HS-27A (cell line): ENCODE results near the gene RCOR1.

Experiments
- DNase-seq: peaks from one replicate; pipeline ENCODE4 v3.0.0-alpha.2; 2012; ENCODE audit warnings: low read depth, missing footprints

The RCOR1 gene

DNA sequence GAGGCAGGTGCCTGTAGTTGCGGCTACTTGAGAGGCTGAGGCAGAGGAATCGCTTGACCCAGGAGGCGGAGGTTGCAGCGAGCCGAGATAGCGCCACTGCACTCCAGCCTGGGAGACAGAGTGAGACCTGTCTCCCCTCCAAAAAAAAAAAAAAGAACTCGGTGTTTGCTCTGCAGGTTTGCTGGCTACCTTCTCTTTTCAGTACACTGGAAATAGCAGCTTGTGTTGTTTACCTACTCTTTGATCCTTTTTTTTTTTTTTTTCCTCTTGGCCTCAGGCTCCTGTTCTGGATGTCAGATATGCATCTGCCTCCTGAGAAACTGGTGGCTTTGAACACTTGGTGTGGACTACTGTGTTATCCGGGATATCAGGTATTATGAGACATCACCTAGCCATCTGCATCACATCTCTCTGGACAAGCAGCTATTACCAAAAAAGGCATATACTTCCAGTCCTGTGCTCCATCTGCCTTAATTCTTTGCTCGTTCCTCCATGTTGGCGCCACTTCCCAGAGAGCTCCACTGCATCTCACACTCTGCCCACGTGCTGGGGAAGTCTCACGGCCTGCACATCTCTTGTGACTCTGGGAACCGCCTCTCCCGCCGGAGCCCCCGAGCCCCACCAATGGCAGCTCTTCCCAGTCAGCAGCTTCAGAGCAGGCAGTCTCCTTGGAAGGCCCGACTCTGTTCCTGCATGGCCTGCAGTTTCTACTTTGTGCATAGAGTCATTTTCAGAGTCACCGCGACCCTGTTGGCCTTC, 133.9 kb downstream of the RCOR1 start:
- no peak for DNase-seq

GRCh38 chr14:102727336-102728095, 135.1 kb downstream of the RCOR1 start:
- DNase-seq, result no peak

- no peak for DNase-seq
Observed at GRCh38 chr14:102728501-102728900, 136.1 kb downstream of the RCOR1 start.

DNA sequence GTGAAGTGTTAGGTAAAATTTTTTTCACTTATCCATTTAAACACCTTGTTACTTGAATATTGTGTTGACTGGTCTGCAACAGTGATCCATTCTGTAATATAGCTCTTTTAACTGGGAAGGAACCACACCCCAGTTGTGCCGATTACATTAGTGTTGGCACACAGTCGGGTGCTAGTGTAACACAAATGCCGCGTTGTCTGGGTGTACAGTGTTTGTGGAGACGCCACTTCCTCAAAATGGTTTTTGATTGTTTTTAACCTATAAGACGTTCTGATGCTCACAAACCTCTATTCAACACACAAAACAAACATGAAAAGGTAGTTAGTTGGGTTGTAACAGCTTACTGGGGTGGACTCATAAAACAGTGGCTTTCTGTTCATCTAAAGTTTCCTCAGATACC, 136.8 kb downstream of the RCOR1 start:
- no peak for DNase-seq

DNA sequence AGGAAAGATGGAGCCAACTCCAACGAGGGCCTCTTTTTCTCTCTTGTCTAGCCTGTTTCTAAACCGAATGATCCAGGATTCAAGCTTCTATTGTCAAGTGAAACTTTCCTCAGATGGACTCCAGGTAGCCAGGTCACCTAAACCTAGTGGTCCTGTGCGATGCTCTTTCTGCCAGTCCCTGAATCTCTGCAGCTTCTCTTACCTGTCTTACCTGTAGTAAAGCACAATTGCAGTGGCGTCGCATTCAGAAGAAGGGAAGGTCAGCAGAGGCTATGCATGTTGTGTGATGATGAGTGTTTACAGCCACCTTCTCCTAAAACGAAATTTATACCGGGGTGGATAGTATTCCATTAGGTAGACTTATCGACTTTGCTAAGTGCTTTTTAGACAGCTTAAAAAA, 137.4 kb downstream of the RCOR1 start:
- DNase-seq, result no peak

GRCh38 chr14:102731101-102731870, 138.8 kb downstream of the RCOR1 start:
- DNase-seq, result no peak

GRCh38 chr14:102731871-102732800, 139.7 kb downstream of the RCOR1 start:
- no peak for DNase-seq

DNA sequence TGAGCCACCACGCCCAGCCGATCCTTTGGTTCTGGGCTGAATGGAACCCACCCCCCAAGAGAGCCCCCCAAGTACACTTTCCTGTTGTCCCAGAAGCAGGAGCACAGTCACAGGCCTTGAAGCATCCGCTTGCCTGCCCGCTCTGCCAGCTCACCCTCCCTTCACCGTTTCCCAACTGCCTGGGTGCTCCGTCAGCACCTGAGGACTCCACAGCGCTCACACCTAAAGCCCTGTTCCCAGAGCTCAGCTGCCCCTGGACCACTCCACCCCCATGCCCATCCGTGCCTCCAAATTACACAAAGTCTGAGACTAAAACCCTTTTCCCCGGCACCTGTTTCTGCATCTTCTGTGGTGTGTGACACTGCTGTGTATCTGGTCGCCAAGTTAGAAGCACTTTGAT, 140.5 kb downstream of the RCOR1 start:
- DNase-seq, result no peak

- DNase-seq, result no peak
Observed at GRCh38 chr14:102733326-102733725, 140.9 kb downstream of the RCOR1 start.

- no peak for DNase-seq
Observed at GRCh38 chr14:102734436-102734835, 142.0 kb downstream of the RCOR1 start.

- DNase-seq, result no peak
Observed at GRCh38 chr14:102736956-102737355, 144.5 kb downstream of the RCOR1 start.

DNA sequence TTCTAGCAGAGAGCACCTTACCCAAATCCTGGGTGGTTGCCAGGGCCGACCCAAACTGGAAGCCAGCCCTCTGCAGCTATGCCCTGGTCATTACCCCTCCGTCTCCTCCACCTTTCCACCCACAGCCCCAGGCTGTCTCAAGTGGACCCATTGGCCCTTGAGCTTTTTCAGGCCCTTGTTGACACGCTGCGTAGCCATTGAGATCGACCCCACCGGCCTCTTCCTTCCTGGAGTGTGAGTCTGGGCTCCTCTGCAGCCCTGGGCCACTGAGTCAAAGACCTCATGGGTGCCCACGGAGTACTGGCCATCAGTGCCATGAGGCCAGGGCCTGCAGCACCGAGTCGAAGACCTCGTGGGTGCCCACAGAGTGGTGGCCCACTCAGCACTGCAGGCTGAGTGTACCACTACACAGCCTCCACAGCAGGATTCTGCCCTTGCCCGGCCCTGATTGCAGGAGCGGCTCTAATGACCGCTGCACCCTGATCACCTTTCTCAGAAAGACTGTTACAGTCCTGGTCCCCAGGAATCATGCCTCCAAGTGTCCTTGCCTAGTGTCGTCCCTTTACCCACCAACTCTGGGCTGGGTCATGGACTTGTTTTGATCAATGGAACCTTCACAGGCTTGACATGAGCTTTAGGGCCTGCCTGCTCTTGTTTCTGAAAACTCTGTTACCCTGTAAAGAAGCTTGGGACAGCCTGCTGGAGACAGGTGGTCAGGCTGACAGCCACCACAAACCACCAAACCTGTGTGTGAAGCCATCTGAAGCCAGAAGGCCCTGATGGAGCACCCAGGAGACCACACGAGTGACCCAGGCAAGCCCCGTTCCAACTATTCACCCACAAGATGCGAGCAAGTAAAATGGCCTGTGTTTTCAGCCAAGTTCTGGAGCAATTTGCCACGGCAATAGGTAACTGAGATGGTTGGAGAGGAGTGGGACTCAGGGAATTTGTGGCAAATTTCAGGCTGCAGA, 145.2 kb downstream of the RCOR1 start:
- no peak for DNase-seq

DNA sequence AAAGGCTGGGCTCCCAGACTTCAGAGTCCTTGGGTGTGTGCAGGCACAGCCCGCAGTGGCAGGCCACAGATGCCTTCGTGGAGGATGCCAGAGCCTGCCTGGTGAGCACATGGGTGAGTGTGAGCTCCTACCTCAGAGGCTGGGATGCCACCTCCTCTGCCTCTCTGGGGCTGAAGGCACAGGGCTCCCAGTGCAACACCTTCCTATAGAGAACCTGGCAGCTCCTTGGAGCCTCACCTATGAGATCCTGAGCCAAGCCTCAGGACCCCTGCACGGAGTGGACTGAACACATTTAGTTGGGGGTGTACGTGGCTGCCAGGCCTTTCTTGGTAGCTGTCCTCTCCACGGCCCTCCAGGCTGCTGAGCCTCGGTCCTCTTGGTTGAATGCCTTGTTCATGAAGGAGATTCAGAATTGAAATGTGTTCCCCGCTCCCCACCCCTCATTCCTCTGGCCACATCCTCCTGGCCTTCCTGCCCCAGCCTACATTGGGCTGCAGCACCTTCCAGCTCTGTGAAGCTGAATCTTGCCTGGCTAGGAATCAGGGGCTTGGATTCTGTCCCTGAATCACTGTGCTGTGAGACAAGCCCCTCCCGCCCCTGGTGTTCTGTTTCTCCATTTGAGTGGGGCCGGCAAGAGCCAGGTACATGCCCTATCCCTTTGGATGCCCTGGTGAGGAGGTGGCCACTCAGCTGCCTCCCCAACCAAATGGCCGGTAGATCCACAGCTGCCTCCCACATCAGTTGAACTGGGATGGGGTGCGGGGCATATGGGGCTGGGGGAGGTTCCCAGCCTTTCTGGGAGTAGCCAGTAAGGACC, 146.1 kb downstream of the RCOR1 start:
- no peak for DNase-seq

GRCh38 chr14:102739190-102739469, 146.7 kb downstream of the RCOR1 start:
- DNase-seq, result no peak

- no peak for DNase-seq
Observed at GRCh38 chr14:102746634-102747438, 154.4 kb downstream of the RCOR1 start.

GRCh38 chr14:102748806-102749205, 156.4 kb downstream of the RCOR1 start:
- DNase-seq, result no peak

GRCh38 chr14:102749393-102750305, 157.2 kb downstream of the RCOR1 start:
- no peak for DNase-seq

DNA sequence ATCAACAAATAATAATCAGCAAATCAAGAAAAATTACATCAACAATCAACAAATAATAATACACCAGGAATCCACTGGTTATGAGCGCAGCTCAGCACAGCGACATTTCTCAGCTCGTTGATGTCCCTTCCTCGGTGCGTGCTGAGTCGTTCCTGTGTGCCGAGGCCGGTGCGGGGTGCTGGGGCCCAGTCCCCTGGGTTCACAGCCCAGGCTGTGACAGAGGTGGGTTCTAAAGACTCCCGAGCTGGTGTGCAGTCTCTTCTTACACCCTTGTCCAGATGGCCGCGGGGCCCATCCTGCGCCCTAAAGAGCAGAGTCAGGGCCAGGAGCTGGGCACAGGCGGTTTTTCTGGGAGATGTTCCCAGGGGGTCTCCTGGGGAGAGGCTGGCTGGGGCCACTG, 157.9 kb downstream of the RCOR1 start:
- no peak for DNase-seq
